C1 segment of cervical spinal cord (tissue), 14 donors: ENCODE results near the gene SYNGR4.

Source experiments
- DNase-seq, 14 donors: peaks; one replicate each; lab custom pipeline; 2025; lab: John Stamatoyannopoulos, UW

SYNGR4 gene

GRCh38 chr19:48396016-48396823 lies 32.1 kb downstream of the SYNGR4 start:
- no peak for DNase-seq

GRCh38 chr19:48396824-48397176 lies 32.6 kb downstream of the SYNGR4 start:
- DNase-seq = no peak

GRCh38 chr19:48397263-48398101 lies 33.3 kb downstream of the SYNGR4 start:
- no peak for DNase-seq

GRCh38 chr19:48398102-48398374 lies 33.9 kb downstream of the SYNGR4 start:
- DNase-seq = no peak

- peak in 8 of 14 donors; percentile 7 to 44 (median 14) for DNase-seq
Measured at GRCh38 chr19:48398375-48399235, 34.4 kb downstream of the SYNGR4 start.

GRCh38 chr19:48400018-48400742 lies 36.0 kb downstream of the SYNGR4 start:
- peak in 1 of 14 donors; percentile 20 for DNase-seq

GRCh38 chr19:48401287-48401686 lies 37.1 kb downstream of the SYNGR4 start:
- DNase-seq = no peak

GRCh38 chr19:48403606-48404005 lies 39.4 kb downstream of the SYNGR4 start:
- DNase-seq = peak in 6 of 14 donors; percentile 2 to 27 (median 9)

- no peak for DNase-seq
Measured at GRCh38 chr19:48405010-48405659, 41.0 kb downstream of the SYNGR4 start.

- DNase-seq = no peak
Measured at GRCh38 chr19:48405850-48406249, 41.7 kb downstream of the SYNGR4 start.

GRCh38 chr19:48413879-48414587 lies 49.9 kb downstream of the SYNGR4 start:
- DNase-seq = no peak

- peak in 6 of 14 donors; percentile 11 to 29 (median 14) for DNase-seq
Measured at GRCh38 chr19:48415395-48415794, 51.2 kb downstream of the SYNGR4 start.

GRCh38 chr19:48415806-48416221 lies 51.6 kb downstream of the SYNGR4 start:
- DNase-seq = no peak

GRCh38 chr19:48417421-48417820 lies 53.3 kb downstream of the SYNGR4 start:
- no peak for DNase-seq

GRCh38 chr19:48418317-48419064 lies 54.3 kb downstream of the SYNGR4 start:
- DNase-seq = no peak

GRCh38 chr19:48419158-48419920 lies 55.2 kb downstream of the SYNGR4 start:
- DNase-seq = peak in 7 of 14 donors; percentile 2 to 32 (median 9)

GRCh38 chr19:48421548-48421947 lies 57.4 kb downstream of the SYNGR4 start:
- no peak for DNase-seq

- peak in 6 of 14 donors; percentile 7 to 49 (median 17) for DNase-seq
Measured at GRCh38 chr19:48424694-48425219, 60.6 kb downstream of the SYNGR4 start.
